ENCODE measurements around the gene KCNQ1.

The KCNQ1 gene

DNA sequence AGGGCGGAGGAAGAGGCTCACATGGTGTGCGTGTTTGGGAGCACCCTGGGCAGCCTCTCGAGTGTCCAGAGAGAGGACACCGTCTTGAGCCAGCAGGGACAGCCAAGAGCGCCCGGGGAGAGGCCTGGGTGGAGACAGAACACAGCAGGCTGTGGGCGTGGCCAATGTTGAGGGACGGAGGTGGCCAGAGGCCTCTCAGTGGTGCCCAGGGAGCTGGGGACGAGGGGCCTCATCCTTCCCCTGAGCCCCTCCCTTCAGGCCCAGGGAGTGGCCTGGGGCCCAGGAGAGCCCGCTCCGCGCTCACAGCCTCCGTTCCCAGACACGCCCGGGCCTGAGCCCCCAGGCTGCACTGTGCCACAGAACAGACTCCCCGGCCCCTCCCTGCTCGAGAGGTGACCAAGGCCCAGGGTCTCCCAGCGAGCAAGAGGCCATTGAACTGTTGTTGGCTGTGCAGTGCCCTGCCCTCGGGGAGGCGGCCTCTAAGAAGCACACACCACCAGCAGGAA lies 392.3 kb downstream of the KCNQ1 start:
- no peak for DNase-seq

DNA sequence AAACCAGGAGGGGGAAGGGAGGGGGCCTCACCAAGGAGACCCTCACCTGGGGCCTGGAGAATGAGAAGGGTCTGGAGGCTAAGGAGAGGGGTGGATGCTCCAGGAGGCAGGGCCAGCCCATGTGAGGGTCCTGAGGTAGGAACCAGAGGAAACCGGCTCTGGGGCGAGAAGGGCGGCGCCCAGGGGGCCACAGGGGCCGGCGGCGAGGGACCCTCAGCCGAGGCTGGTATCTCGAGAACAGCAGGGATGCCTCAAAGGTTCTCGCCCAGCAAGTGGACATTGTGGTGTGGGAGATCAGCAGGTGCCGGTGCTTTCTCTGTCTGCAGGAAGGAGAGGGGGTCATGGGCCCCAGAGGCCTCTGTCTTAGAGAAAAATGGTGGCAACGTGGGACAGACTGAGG lies 392.8 kb downstream of the KCNQ1 start:
- DNase-seq, result no peak

GRCh38 chr11:2838091-2838490 lies 393.3 kb downstream of the KCNQ1 start:
- DNase-seq, result no peak

- no peak for DNase-seq
Measured at GRCh38 chr11:2838676-2839294, 394.0 kb downstream of the KCNQ1 start.

DNA sequence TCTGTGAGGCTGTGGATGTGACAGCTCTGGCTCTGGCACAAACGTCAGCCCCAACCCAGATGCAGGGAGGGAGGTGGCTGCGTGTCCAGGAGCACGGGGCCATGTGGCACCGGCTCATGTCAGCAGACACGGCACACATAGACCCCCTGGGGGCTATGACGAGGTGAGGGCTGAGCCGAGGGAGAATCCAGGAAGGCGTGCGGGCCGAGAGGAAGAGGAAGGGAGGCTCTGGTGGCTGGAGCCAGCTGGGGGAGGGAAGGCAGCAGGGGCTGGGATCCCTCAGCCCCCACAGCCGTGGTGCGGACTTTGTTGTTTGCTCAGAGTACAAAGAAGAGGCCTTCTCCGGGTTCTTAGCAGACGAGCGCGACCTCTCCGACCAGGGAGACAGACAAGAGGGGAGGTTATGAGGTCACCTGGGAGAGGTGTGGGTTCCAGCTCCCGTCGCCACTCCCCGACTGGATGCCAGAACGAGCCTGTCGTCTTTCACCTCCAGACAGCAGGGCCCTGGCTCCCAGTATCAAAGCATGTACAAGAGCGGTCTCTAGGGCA lies 394.7 kb downstream of the KCNQ1 start:
- DNase-seq, result no peak

DNA sequence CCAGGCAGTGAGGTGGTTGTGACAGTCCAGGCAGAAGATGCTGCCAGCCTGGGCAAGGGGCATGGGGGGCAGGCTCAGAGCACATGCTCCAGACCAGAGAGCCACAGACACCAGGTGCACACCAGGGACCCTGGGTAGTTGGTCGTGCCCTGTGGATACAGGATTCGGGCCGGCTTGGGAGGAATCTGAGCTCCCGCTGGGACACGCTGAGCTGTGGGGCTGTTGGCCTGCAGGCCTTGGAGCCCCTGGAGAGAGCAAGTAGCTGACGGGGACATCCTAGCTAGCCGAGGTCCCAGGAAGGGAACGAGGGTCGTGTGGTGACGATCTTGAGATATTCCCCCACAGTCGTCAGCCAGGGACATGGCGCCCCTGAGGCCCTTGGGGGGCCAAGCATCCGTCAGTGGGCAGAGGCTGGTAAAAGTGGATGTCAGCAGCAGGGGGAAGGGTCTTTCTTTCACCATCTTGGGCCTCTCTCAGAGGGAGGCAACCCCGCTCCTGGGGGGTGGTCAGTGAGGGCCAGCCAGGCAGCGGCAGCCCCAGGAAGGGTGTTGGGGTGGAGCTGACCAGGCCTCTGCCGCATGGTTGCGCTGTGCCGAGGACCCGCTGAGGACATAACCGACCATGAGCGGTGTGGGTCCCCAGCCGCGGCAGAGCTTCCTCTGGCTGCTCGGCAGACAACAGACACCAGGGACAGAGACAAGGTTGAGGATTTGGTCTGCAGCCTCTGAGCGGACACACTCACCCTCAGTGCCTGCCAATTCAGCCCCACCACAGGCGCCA lies 396.8 kb downstream of the KCNQ1 start:
- no peak for DNase-seq

- no peak for DNase-seq
Measured at GRCh38 chr11:2842876-2843275, 398.1 kb downstream of the KCNQ1 start.

GRCh38 chr11:2843551-2843950 lies 398.7 kb downstream of the KCNQ1 start:
- DNase-seq, result no peak

DNA sequence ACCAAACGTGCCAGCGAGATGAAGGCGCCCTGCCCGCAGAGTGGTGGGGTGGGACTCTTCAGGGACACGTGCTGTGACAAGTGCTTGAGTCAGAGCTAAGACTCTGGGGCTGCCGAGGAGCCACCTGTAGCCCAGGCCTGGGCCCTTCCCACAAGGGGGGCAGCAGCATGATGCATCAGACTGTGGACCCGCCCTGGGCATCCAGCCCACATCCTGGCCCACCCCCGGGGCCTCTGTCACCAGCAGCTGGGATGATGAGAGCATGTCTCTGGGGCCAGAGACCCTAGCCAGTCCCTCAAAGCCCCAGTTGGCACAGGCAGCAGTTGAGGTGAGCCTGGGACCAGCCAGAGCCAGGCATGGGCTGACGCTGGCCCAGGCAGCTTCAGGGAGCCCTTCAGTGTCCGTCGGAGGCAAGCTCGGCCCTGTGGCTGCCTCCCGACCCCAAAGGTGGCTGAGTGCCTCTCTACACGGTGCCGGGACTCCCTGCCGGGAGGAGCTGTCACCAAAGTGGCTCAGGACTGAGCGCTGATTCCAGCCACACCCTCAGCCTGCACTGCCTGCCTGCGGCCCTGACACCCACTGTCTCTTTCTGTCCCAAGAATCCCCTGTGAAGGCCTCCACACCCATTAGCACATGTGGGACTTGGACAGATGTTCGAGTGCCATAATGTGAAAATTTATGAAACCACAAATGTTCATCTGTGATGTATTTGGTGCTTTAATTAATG lies 399.5 kb downstream of the KCNQ1 start:
- no peak for DNase-seq

GRCh38 chr11:2844996-2845395 lies 400.2 kb downstream of the KCNQ1 start:
- no peak for DNase-seq

DNA sequence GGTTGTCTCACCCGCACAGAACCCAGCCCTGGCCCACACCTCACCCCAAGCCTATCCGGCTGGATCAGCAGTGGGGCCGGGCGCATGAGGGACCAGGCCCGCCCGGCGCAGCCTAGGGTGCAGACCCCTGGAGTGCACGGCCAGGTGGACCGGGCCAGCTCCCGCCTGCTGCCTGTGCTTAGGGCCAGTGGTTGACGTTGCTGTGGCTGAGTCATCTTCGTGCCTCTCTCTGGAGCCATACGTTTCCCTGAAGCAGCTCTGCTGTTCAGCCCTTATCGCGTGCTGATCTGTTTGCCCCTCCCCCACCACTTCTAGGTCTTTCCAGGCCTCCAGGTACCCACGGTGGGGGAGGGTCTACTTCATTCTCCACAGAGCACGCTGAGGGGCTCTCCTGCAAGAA lies 401.2 kb downstream of the KCNQ1 start:
- DNase-seq, result no peak

DNA sequence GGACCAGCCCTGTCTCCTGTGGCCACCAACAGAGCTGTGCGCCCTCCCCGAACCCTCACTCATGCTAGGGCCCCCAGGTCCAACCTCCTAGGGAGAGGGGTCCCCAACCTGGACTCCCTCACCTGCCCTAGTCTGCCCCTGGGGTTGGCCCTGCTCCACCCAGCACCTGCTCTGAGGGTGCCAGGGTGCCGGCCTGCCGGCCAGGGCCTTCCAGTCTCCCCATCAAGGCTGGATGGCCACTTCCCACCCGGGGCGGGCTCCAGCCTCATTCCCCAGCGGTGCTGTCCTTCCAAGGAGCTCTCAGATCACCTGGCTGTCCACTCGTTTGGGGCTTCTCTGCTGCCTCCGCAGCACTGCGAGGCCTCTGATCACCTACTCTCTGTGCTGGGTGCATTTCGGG lies 401.7 kb downstream of the KCNQ1 start:
- DNase-seq, result no peak

- DNase-seq, result no peak
Measured at GRCh38 chr11:2847561-2847960, 402.8 kb downstream of the KCNQ1 start.

GRCh38 chr11:2848497-2848896 lies 403.7 kb downstream of the KCNQ1 start:
- DNase-seq, result no peak

- DNase-seq, result no peak
Measured at GRCh38 chr11:2849994-2850770, 405.4 kb downstream of the KCNQ1 start.

GRCh38 chr11:2853401-2853800 lies 408.6 kb downstream of the KCNQ1 start:
- no peak for DNase-seq

- DNase-seq, result no peak
Measured at GRCh38 chr11:2853997-2854560, 409.3 kb downstream of the KCNQ1 start.

- no peak for DNase-seq
Measured at GRCh38 chr11:2855162-2855561, 410.4 kb downstream of the KCNQ1 start.

DNA sequence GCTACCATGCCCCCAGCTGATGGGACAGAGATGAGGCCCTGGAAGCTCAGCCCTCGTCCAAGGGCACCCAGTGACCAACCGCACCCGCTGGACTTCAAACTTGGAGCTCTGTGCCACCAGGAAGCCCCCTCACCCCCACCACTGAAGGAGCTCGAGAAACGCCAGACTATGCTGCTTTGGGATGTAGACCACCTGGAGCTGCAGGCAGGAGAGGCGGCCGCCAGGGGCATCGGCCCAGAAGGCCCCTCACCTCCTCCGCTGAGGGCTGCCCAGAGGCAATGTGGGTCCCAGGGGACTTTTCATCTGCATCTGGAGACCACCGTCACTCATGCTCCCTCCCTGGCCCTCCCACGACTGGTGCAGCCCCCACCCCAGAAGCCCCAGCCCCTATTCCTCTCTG lies 412.5 kb downstream of the KCNQ1 start:
- DNase-seq, result no peak

DNA sequence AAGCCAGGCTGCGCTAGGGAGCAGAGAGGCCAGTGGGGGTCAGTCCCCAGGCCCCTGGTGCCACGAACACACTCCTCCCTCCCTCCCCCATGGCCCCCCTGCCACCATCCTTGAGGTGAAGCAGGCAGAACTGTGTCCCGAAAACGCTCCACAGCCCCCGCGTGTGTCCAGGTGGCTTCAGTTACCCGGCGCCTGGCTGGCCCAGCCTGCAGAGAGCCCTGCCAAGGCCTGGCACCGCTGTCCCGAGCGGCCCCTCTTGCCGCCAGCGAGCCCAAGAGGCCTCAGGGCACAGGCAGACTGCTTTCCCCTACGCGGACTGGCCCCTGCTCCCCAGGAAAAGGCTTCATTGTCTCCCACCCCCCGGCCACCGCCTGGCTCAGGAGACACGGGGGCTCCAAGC lies 413.1 kb downstream of the KCNQ1 start:
- DNase-seq, result no peak

- DNase-seq, result no peak
Measured at GRCh38 chr11:2858995-2859698, 414.3 kb downstream of the KCNQ1 start.

DNA sequence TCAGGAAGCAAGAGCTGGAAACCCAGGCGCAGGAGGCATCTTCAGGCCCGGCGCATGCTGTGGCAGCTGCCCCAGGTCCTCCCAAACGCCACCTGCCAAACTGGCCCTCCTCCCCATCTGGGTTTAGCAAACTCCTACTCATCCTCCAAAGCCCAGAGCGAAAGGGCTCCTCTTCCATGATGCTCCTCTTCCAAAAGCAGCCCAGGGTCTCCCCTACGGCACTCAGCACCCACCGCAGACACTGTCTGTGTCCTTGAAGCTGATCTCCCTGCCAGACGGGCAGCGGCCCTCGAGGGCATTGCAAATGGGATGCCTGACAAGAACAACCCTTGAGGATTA lies 414.9 kb downstream of the KCNQ1 start:
- no peak for DNase-seq

Measured in effector CD8-positive, alpha-beta T cell (primary cell).